ENCODE measurements around the gene TVP23B.
"Not testable (repeated sequence)": the region's sequence is repeated elsewhere in the genome, so short reads cannot be mapped to it uniquely, and the experiment has no call there.

GRCh38 chr17:18791402-18791801, 10.4 kb downstream of the TVP23B start:
- not testable (repeated sequence) for TF ChIP-seq CTCF (conservative IDR thresholded peaks at IDR 0.05 in 1 of 2, IDR thresholded peaks at IDR 0.05 in 1 of 2; ENCODE audit: low read depth in 1 of 2, low read length in 2 of 2); EZH2 (IDR thresholded peaks at IDR 0.05; ENCODE audit: low read length, missing control alignments)

Measured in fibroblast of lung (primary cell).